SK-N-SH treated with all-trans-retinoic acid at 6 μM for 48 hours (cell line): Measurements from ENCODE around the gene CNTLN.
A peak's percentile ranks its signal among the peaks of the same experiment; 100 is the strongest.

ENCODE experiments used
- ATAC-seq: fragments of 200-7000 bp; cut with Tn5 transposase; 3 replicates; pipeline ENCODE4 v1.9.1; 2020; ENCODE audit warnings: mild to moderate bottlenecking, moderate library complexity
- ARNTL ChIP-seq: fragments of 450-650 bp; formaldehyde crosslinking; IDR thresholded peaks from 2 replicates; pipeline ENCODE4 v1.5.0; 2020; ENCODE audit warnings: low read depth, mild to moderate bottlenecking, moderate library complexity, borderline replicate concordance
- BACH2 ChIP-seq: fragments of 250-450 bp; sonication (Bioruptor Pico); IDR thresholded peaks from 2 replicates; pipeline ENCODE4 v1.9.0; 2021; ENCODE audit warnings: mild to moderate bottlenecking, borderline replicate concordance
- CSDC2 ChIP-seq: fragments of 250-450 bp; sonication (Bioruptor Pico); IDR thresholded peaks from 2 replicates; pipeline ENCODE4 v1.5.0; 2020; ENCODE audit warnings: mild to moderate bottlenecking, moderate library complexity
- CSRNP3 ChIP-seq: fragments of 250-450 bp; sonication (Bioruptor Pico); IDR thresholded peaks from 2 replicates; pipeline ENCODE4 v1.5.1; 2021; ENCODE audit warnings: mild to moderate bottlenecking, moderate library complexity
- ESRRG ChIP-seq: fragments of 250-450 bp; sonication (Bioruptor Pico); IDR thresholded peaks from 2 replicates; pipeline ENCODE4 v1.6.1; 2021; ENCODE audit warnings: mild to moderate bottlenecking
- GLIS3 ChIP-seq: fragments of 250-450 bp; sonication (Bioruptor Pico); IDR thresholded peaks from 2 replicates; pipeline ENCODE4 v1.5.0; 2020; ENCODE audit warnings: mild to moderate bottlenecking, moderate library complexity
- ISL1 ChIP-seq: fragments of 250-450 bp; sonication (Bioruptor Pico); IDR thresholded peaks from 2 replicates; pipeline ENCODE4 v2.1.2; 2022; ENCODE audit warnings: mild to moderate bottlenecking, moderate library complexity
- OSR1 ChIP-seq: fragments of 250-450 bp; sonication (Bioruptor Pico); IDR thresholded peaks from 2 replicates; pipeline ENCODE4 v1.8.0; 2022; ENCODE audit warnings: moderate library complexity, mild to moderate bottlenecking, inconsistent platforms
- POU6F1 ChIP-seq: fragments of 250-450 bp; sonication (Bioruptor Pico); IDR thresholded peaks from 2 replicates; pipeline ENCODE4 v1.8.0; 2021; ENCODE audit warnings: low read depth, mild to moderate bottlenecking, moderate library complexity, borderline replicate concordance
- PPARA ChIP-seq: fragments of 250-450 bp; sonication (Bioruptor Pico); IDR thresholded peaks from 2 replicates; pipeline ENCODE4 v1.5.0; 2020; ENCODE audit warnings: mild to moderate bottlenecking, borderline replicate concordance
- RARB ChIP-seq: fragments of 250-450 bp; sonication (Bioruptor Pico); IDR thresholded peaks from 2 replicates; pipeline ENCODE4 v1.8.0; 2021; ENCODE audit warnings: mild to moderate bottlenecking, moderate library complexity
- SNAI2 ChIP-seq: fragments of 250-450 bp; sonication (Bioruptor Pico); IDR thresholded peaks from 2 replicates; pipeline ENCODE4 v1.5.0; 2020; ENCODE audit warnings: mild to moderate bottlenecking, moderate library complexity
- TCF4 ChIP-seq: fragments of 250-450 bp; sonication (Bioruptor Pico); IDR thresholded peaks from 2 replicates; pipeline ENCODE4 v1.8.0; 2021; ENCODE audit warnings: mild to moderate bottlenecking, moderate library complexity, borderline replicate concordance
- TOX ChIP-seq: fragments of 250-450 bp; sonication (Bioruptor Pico); IDR thresholded peaks from 2 replicates; pipeline ENCODE4 v1.8.0; 2021; ENCODE audit warnings: mild to moderate bottlenecking, moderate library complexity, borderline replicate concordance
- ZC3H10 ChIP-seq: fragments of 250-450 bp; sonication (Bioruptor Pico); IDR thresholded peaks from 2 replicates; pipeline ENCODE4 v1.5.1; 2021; ENCODE audit warnings: mild to moderate bottlenecking, moderate library complexity
- ZFP3 ChIP-seq: fragments of 250-450 bp; sonication (Bioruptor Pico); IDR thresholded peaks from 2 replicates; pipeline ENCODE4 v1.5.0; 2020; ENCODE audit warnings: mild to moderate bottlenecking, moderate library complexity
- ZFP30 ChIP-seq: fragments of 450-650 bp; formaldehyde crosslinking; IDR thresholded peaks from 2 replicates; pipeline ENCODE4 v1.5.0; 2022; ENCODE audit warnings: mild to moderate bottlenecking, moderate library complexity
- ZNF565 ChIP-seq: fragments of 450-650 bp; formaldehyde crosslinking; conservative IDR thresholded peaks from 2 replicates; pipeline ENCODE4 v1.5.0; 2020; ENCODE audit warnings: low read depth, mild to moderate bottlenecking, moderate library complexity
- ZNF70 ChIP-seq: fragments of 450-650 bp; formaldehyde crosslinking; IDR thresholded peaks from 2 replicates; pipeline ENCODE4 v1.5.0; 2020; ENCODE audit warnings: mild to moderate bottlenecking, moderate library complexity
- ZNF8 ChIP-seq: fragments of 450-650 bp; formaldehyde crosslinking; IDR thresholded peaks from 2 replicates; pipeline ENCODE4 v1.5.0; 2020; ENCODE audit warnings: mild to moderate bottlenecking, moderate library complexity
- TF ChIP-seq, protein P1 (sequence below): fragments of 250-450 bp; sonication (Bioruptor Pico); IDR thresholded peaks from 2 replicates; pipeline ENCODE4 v1.5.0; 2020; ENCODE audit warnings: mild to moderate bottlenecking, moderate library complexity
- TF ChIP-seq, protein P2 (sequence below): fragments of 250-450 bp; sonication (Bioruptor Pico); IDR thresholded peaks from 2 replicates; pipeline ENCODE4 v1.8.0; 2020; ENCODE audit warnings: mild to moderate bottlenecking, moderate library complexity, borderline replicate concordance
- TF ChIP-seq, protein P3 (sequence below): fragments of 250-450 bp; sonication (Bioruptor Pico); IDR thresholded peaks from 2 replicates; pipeline ENCODE4 v1.5.1; 2020; ENCODE audit warnings: low read depth, mild to moderate bottlenecking, moderate library complexity

The CNTLN gene

DNA sequence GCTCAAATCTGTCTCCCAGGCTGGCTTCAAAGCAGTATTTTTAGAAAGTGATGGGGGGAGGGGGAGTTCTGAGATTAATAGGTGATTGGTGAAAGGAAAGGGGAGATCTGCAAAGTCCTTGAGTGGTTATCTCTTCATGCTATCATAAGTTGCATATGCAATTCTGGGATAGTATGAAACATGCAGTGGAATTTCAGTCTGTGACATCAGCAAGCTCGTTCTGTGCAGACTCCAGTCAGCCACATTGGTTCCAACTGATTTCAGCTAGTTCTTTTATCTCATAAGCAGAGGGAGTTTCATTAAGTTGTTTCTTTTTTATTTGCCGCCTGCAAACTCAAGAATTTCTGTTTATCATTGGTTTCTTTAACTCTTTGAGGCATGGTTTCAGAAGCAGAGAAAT lies 263.5 kb downstream of the CNTLN start:
- ATAC-seq, result no peak

DNA sequence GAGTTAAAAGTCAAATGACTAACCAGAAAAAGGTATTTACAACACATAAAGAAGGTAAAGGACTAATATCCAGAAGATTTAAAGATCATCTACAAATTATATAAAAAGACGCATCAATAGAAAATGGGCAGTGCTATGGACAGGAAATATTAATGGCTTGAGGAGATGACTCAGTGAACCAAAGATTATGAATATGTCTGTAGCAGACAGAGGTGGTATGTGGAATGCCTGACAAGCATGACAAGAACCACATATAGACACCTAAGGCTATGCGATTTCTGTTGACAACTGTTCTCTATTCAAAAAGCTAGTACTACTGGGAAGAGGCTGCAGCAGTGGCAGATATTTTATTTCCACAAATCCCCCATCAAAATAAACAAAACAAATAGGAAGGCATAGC lies 267.0 kb downstream of the CNTLN start:
- TF ChIP-seq ESRRG, result no peak
- TF ChIP-seq RARB, result no peak
- TF ChIP-seq, protein P1, sequence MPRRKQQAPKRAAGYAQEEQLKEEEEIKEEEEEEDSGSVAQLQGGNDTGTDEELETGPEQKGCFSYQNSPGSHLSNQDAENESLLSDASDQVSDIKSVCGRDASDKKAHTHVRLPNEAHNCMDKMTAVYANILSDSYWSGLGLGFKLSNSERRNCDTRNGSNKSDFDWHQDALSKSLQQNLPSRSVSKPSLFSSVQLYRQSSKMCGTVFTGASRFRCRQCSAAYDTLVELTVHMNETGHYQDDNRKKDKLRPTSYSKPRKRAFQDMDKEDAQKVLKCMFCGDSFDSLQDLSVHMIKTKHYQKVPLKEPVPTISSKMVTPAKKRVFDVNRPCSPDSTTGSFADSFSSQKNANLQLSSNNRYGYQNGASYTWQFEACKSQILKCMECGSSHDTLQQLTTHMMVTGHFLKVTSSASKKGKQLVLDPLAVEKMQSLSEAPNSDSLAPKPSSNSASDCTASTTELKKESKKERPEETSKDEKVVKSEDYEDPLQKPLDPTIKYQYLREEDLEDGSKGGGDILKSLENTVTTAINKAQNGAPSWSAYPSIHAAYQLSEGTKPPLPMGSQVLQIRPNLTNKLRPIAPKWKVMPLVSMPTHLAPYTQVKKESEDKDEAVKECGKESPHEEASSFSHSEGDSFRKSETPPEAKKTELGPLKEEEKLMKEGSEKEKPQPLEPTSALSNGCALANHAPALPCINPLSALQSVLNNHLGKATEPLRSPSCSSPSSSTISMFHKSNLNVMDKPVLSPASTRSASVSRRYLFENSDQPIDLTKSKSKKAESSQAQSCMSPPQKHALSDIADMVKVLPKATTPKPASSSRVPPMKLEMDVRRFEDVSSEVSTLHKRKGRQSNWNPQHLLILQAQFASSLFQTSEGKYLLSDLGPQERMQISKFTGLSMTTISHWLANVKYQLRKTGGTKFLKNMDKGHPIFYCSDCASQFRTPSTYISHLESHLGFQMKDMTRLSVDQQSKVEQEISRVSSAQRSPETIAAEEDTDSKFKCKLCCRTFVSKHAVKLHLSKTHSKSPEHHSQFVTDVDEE (CRISPR knock-in tag), result no peak
- TF ChIP-seq, protein P2, sequence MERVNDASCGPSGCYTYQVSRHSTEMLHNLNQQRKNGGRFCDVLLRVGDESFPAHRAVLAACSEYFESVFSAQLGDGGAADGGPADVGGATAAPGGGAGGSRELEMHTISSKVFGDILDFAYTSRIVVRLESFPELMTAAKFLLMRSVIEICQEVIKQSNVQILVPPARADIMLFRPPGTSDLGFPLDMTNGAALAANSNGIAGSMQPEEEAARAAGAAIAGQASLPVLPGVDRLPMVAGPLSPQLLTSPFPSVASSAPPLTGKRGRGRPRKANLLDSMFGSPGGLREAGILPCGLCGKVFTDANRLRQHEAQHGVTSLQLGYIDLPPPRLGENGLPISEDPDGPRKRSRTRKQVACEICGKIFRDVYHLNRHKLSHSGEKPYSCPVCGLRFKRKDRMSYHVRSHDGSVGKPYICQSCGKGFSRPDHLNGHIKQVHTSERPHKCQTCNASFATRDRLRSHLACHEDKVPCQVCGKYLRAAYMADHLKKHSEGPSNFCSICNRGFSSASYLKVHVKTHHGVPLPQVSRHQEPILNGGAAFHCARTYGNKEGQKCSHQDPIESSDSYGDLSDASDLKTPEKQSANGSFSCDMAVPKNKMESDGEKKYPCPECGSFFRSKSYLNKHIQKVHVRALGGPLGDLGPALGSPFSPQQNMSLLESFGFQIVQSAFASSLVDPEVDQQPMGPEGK (CRISPR knock-in tag), result no peak
- TF ChIP-seq ZNF70 (CRISPR knock-in tag), result no peak
- TF ChIP-seq GLIS3 (CRISPR knock-in tag), result no peak
- TF ChIP-seq ARNTL (CRISPR knock-in tag), result no peak
- TF ChIP-seq TCF4 (CRISPR knock-in tag), result no peak
- TF ChIP-seq ZNF565 (CRISPR knock-in tag), result no peak
- TF ChIP-seq ZC3H10 (CRISPR knock-in tag), result no peak
- ATAC-seq, result no peak

More for the DNA sequence above, 263.5 kb downstream of the CNTLN start:
- no peak for TF ChIP-seq ISL1
- TF ChIP-seq ZC3H10 (CRISPR knock-in tag), result no peak
- TF ChIP-seq ZFP30 (CRISPR knock-in tag), result no peak
- no peak for TF ChIP-seq PPARA
- TF ChIP-seq RARB, result no peak
- TF ChIP-seq ZNF70 (CRISPR knock-in tag), result no peak
- TF ChIP-seq ZNF565 (CRISPR knock-in tag), result no peak
- TF ChIP-seq, protein P2 (CRISPR knock-in tag), result no peak
- TF ChIP-seq CSDC2, result no peak
- no peak for TF ChIP-seq ARNTL (CRISPR knock-in tag)
- no peak for TF ChIP-seq GLIS3 (CRISPR knock-in tag)
- no peak for TF ChIP-seq POU6F1 (CRISPR knock-in tag)
- no peak for TF ChIP-seq ESRRG
- TF ChIP-seq OSR1 (CRISPR knock-in tag), result no peak
- no peak for TF ChIP-seq BACH2 (CRISPR knock-in tag)

DNA sequence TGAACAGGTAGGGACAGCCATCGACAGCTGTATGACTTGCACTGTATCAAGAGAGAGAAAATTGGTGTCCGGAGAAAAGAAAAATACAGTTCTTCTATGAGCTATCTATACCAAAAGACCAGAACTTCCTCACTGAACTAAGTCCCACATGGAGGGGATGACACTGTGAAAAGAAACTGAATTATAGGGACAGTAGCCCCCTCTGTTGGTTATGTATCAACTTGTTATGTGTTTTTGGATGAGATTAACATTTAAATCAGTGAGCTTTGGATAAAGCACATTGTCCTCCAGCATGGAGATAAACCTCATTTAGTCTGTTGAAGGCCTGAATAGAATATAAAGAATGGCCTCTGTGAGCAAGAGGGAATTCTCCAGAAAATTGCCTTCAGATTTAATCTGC lies 267.5 kb downstream of the CNTLN start:
- peak; percentile 46; the same call in 2 of the 3 replicates for ATAC-seq
- TF ChIP-seq, protein P3, sequence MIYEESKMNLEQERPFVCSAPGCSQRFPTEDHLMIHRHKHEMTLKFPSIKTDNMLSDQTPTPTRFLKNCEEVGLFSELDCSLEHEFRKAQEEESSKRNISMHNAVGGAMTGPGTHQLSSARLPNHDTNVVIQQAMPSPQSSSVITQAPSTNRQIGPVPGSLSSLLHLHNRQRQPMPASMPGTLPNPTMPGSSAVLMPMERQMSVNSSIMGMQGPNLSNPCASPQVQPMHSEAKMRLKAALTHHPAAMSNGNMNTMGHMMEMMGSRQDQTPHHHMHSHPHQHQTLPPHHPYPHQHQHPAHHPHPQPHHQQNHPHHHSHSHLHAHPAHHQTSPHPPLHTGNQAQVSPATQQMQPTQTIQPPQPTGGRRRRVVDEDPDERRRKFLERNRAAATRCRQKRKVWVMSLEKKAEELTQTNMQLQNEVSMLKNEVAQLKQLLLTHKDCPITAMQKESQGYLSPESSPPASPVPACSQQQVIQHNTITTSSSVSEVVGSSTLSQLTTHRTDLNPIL (CRISPR knock-in tag), result no peak
- TF ChIP-seq CSDC2 (no peak), CSRNP3 (CRISPR knock-in tag) (no peak), TCF4 (CRISPR knock-in tag) (no peak), ARNTL (CRISPR knock-in tag) (no peak), SNAI2 (CRISPR knock-in tag) (no peak), BACH2 (CRISPR knock-in tag) (no peak), ZFP3 (no peak), ZC3H10 (CRISPR knock-in tag) (no peak), ZNF565 (CRISPR knock-in tag) (no peak), TOX (CRISPR knock-in tag) (no peak), OSR1 (CRISPR knock-in tag) (no peak), RARB (no peak), ISL1 (no peak), ZFP30 (CRISPR knock-in tag) (no peak), ESRRG (no peak), ZNF8 (CRISPR knock-in tag) (no peak), ZNF70 (CRISPR knock-in tag) (no peak)
- TF ChIP-seq, protein P1 (CRISPR knock-in tag), result no peak
